GM13977 (cell line): Measurements from ENCODE around the gene CCDC39.

Source experiments
- DNase-seq: peaks from one replicate; pipeline ENCODE4 v3.0.0; 2012; ENCODE audit warnings: low spot score
- in situ Hi-C: fragments of 300-500 bp; cut with MboI; formaldehyde crosslinking; loops from one replicate; pipeline ENCODE4 v1.12.0; 2022; ENCODE audit warnings: low sequenced_read_pairs, low pct_unique_long_range_greater_than_20kb, mixed read lengths, inconsistent platforms; ENCODE audit not compliant: unreplicated experiment
- TF ChIP-seq, protein P1 (sequence below): IDR thresholded peaks from 2 replicates; pipeline ENCODE4 v1.5.1; 2012; ENCODE audit warnings: mild to moderate bottlenecking, control low read depth; ENCODE audit not compliant: insufficient read depth; ENCODE audit errors: extremely low read depth, missing control alignments

The CCDC39 gene

DNA sequence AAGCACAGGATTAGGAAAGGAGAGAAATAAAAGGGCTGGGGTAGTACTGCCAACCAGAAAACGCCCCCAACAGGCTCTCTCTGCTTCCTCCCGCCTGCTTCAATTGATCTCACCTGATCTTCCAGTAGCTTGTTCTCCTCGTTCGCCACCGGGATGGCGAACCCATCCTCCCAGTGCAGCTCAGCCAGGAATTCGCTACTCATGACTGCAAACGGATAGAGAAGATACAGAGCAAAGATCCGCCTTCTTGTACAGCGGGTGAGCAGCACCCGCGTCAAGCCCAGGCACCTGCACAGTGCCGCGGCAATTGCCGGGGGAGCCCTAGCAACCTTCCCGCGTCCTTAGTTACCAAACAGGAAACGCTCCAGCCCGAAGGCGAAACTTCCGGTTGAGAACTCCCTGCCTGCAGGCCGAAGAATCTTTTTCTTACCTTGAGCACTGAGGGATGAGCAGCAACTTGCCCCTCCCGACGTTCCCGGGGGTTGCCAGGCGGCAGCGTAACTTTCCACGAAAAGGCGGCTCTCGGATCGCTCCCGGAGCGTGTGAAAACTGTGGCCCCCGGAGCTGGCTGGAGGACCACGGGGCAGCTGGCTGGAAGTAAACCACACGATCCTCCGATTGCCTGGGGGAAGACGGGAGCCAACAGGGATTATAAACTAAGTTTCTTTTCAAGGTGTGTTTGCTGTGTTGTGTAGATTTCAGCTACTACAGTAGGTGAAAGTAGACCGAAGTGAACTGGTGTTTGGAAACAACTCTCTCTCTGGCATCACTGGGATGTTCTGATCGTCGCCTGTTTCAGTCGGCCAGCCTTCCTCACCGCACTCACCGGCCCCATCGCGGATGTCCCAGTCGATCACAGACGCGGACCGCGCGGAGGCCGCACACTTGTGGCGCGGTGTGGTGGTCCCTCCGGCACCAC is at the start of gene CCDC39:
TSS of gene CCDC39 (minus strand) at position 312 of the 919 bp plus-strand sequence. CDS start at position 203, 109 bp downstream.
- in situ Hi-C loops: no loop called here
- TF ChIP-seq, protein P1, sequence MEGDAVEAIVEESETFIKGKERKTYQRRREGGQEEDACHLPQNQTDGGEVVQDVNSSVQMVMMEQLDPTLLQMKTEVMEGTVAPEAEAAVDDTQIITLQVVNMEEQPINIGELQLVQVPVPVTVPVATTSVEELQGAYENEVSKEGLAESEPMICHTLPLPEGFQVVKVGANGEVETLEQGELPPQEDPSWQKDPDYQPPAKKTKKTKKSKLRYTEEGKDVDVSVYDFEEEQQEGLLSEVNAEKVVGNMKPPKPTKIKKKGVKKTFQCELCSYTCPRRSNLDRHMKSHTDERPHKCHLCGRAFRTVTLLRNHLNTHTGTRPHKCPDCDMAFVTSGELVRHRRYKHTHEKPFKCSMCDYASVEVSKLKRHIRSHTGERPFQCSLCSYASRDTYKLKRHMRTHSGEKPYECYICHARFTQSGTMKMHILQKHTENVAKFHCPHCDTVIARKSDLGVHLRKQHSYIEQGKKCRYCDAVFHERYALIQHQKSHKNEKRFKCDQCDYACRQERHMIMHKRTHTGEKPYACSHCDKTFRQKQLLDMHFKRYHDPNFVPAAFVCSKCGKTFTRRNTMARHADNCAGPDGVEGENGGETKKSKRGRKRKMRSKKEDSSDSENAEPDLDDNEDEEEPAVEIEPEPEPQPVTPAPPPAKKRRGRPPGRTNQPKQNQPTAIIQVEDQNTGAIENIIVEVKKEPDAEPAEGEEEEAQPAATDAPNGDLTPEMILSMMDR: peak; percentile 8
- DNase-seq: peak; percentile 69

DNA sequence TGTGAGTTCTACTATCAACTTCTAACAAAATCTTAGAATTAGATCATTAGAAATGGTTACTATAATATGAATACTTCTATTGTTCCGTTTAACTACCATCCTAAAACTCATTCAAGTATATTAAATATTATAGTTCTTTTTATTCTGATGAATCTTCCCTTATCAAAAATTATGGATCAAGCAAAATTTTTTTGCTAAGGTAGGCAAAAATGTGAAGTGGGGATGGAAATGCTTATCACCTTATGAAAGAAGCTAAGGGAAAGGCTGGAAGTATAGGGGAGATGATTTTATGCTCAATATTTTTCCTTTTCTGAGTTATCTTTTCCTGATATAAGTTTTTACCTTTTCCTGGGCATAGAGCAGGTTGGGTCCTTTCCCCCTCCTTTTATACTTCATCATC is 40.7 kb upstream of the CCDC39 start:
- DNase-seq: no peak
- TF ChIP-seq, protein P1: no peak
- in situ Hi-C loops: no loop called here

DNA sequence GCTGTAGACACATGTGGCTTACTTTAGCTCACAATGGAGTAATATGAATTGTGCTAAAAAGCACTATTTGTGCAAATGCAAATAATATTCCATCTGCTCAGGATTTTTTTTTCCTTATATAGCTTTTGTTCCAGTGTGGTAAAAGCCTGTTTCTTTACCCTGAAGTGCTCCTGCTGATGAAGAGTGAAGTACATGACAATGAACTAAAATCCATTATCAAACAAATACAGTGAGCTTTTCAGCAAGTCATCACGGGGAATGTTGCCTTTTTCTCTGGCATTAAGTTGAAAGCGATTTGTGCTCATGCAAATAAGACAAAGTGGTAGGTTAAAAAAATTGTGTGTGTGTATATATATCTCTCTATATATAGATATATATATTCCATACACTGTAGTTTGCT is 28.6 kb upstream of the CCDC39 start:
- TF ChIP-seq, protein P1: no peak

GRCh38 chr3:180705619-180706018 is 26.3 kb upstream of the CCDC39 start:
- DNase-seq: no peak
- in situ Hi-C loops: no loop called here
- TF ChIP-seq, protein P1: no peak

More for the DNA sequence above, 28.6 kb upstream of the CCDC39 start:
- in situ Hi-C loops: no loop called here
- DNase-seq: no peak

DNA sequence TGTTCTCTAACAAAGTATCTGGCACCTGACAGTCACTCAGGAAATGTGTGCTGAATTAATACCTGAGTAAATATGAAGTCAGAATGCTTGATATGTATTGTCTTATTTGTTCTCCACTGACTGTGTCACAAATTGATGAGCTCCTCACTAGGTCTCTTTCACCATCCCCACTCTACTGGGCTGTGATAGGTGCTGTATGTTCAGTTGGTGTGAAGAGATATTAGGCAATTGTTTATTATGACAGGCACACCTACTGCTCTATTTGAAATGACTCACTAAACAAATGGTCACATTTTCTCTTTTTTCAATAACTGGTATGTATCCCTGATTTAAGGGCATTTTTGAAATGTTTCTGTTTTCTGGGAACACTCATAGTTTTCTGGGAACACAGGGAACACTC is 25.2 kb upstream of the CCDC39 start:
- no peak for DNase-seq
- TF ChIP-seq, protein P1: no peak
- in situ Hi-C loops: no loop called here

GRCh38 chr3:180700941-180701340 is 21.7 kb upstream of the CCDC39 start:
- TF ChIP-seq, protein P1: no peak
- DNase-seq: no peak
- in situ Hi-C loops: no loop called here
